Superior temporal gyrus (tissue), 1 donor: ENCODE measurements around the gene DEPP1.

Source experiments
- DNase-seq: peaks from one replicate; pipeline ENCODE4 v3.0.0-alpha.2; 2016; ENCODE audit errors: extremely low spot score

Gene DEPP1

DNA sequence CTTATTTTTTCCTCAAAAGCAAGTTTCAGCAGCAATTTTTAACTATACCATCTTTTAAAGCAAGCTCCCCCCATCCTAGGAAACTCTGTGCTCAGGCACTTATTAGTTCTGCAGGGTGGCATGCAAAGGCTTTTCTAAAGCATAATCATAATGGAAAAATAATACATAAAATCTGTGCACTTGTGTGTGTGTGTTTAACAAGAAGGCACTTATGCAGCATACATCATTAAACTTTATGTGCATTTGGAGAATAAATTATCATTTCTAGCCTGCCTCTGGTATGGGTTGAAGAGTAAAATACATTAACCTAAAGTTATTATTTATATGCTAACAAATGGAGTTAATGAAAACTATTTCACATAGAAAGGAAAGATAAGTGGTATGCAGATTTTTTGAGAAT lies 24.6 kb downstream of the DEPP1 start:
- no peak for DNase-seq

- DNase-seq = no peak
Measured at GRCh38 chr10:44952779-44953231, 25.8 kb downstream of the DEPP1 start.

GRCh38 chr10:44951576-44952226 lies 26.9 kb downstream of the DEPP1 start:
- no peak for DNase-seq

DNA sequence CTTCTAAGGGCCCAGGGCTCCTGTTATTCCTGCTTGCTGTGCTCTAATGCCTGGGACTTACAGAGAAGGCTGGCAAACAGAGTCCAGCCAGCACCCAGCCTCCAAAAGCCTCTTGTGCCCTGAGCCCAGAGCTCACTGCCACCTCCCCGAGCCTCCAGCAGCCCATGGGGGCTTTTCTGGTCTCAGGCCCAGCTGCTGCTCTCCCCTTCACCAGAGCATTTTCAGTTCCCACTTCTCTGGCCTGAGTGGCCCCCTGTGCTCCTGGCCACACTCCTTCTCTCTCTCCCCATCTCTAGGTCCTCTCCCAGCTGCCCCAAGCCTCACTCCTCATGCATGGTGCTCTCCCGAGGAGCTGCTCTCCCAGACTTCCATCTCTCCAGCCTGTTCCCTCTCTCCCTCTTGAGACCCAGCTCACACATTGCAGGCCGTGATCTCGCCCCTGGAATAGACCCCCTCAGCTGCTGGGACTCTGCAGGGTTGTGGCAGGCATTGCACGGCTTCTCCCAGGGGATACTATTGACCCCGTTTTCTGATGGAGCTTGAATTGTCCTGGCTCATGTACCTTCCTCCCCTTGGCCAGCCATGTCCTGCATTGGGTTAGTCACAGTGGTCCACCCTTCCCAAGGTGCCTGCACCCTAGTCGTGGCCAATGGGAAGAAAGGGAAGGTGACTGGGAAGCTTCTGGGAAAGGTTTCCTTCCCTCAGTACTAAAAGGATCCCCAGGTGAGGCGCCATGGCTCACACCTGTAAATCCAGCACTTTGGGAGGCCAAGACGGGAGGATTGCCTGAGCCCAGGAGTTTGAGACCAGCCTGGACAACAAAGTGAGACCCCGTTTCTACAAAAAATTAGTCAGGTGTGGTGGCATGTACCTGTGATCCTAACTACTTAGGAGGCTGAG lies 28.0 kb downstream of the DEPP1 start:
- no peak for DNase-seq

- no peak for DNase-seq
Measured at GRCh38 chr10:44949915-44950314, 28.7 kb downstream of the DEPP1 start.

GRCh38 chr10:44949127-44949802 lies 29.3 kb downstream of the DEPP1 start:
- no peak for DNase-seq

DNA sequence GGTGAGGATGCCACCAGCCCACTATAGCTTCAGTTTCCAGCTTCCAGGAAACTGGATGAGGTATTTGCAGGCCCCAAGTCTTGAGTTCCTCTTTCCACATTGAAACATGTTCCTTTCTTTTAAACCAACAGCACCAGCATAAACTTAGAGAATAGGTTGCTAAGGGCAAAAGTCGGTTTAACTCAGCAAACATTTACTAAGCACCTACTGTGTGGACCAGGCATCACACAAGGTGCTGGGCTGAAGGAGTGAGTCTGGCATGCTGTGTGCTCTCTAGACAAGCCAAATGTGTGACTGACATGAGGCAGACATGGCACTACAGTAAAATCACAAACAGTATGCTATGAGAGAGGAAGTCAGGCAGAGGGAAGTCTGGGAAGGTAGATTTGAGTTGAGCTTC lies 30.0 kb downstream of the DEPP1 start:
- no peak for DNase-seq

DNA sequence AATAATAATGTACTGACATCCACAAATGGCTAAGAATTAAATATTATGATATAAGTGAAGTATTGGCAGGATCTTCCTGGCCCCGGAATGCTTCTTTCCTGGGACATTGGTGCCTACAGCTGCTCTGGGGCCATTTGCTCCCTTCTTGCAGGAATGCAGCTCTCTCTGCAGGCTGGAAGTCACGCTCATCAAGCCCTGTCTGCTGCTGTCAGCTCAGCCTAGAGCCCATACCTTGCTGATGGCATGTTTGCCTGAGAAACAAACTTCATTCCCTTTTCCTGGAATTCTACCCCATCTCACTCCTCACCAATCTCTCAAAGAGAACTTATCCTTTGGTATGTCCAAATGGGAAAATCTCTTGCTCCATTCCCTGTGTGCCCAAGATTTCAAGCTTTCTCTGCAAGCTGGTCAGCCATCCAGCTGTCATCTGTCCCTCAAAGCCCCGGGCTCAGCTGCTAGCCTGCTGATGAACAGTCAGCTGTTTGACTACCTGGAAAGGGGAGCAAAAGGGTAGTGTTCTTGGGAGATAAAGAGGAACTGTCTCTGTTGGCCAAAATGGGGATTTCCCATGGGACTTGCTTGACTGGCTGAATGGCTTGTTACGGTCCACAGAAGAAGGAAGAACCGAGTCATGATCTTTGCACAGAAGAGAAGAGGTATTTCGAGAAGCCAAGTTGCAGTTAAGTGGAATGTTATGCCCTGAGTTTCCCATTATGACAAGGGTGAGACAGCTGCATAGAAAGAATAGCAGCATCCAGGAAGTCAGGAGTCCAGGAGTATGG lies 31.0 kb downstream of the DEPP1 start:
- no peak for DNase-seq

DNA sequence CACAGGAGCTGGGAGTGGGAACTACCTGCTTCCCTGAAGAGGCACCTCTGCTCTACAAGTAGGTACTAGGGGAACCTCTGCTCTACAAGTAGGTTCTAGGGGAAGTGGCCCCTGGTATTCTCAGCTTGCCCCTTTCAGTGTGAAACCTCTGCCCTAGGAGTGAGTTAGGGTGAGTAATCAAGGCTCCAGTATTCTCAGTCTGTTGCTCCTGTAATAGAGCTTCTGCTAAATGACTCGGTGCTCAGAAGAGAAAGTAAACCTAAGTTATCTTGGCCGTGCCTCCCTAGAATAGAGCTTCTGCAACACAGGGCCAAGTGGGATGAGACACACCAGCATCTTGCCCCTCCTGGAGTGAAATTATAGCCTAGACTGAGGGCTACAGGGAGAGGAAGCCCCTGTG lies 32.4 kb downstream of the DEPP1 start:
- DNase-seq = no peak

DNA sequence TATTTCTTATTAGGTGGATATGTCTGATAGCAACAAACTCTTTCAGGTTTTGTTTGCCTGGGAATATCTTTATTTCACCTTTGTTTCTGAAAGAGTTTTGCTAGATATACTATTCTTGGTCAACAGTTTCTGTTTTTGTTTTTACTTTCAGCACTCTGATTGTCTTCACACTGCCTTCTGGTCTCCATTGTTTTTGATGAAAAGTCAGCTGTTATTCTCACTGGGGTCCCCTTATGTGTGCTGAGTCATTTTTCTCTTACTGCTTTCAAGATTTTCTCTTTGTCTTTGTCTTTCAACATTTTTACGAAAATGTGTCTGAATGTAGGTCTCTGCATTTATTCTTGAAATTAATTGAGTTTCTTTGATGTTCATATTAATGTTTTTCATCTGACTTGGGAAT lies 34.3 kb downstream of the DEPP1 start:
- no peak for DNase-seq

GRCh38 chr10:44939691-44940401 lies 38.8 kb downstream of the DEPP1 start:
- DNase-seq = no peak

GRCh38 chr10:44938956-44939355 lies 39.7 kb downstream of the DEPP1 start:
- no peak for DNase-seq

GRCh38 chr10:44937196-44938005 lies 41.2 kb downstream of the DEPP1 start:
- DNase-seq = no peak

- DNase-seq = no peak
Measured at GRCh38 chr10:44936314-44936975, 42.2 kb downstream of the DEPP1 start.

GRCh38 chr10:44935966-44936295 lies 42.7 kb downstream of the DEPP1 start:
- no peak for DNase-seq

DNA sequence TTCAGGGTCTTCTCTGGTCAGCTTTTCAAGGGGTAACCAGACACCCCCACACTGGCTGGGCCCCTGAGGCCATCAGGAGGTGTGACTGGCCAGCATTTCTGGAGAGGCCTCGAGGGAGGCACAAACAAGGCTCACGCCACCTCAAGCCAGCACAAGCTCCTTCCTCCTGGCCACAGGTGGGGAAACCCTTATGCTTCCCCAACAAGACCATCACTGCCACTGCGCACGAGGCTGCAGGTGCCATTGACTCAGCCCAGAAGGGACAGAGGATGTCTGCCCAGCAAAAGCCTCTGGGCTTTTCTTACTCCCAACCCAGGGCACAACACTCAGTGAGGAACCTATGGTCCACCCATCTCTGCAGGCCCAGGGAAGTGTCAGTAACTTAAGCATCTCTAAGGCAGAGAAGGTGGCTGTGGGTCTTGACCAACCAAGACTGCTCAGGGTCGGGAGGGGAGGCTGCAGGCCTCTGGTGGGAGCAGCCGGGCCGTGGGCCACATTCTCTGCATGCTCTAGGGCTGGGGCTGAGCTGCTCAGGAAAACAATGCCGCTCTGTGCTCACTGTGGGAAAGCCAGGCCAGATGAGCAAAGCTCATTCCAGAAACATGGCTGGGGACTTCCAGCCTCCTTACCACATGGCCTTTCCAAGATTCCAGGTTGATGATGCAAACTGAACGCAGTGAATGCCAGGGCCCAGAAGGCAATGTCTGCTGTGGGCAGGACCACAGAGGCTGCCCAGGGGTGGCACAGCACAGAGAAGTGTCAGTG lies 43.2 kb downstream of the DEPP1 start:
- DNase-seq = peak; percentile 81

DNA sequence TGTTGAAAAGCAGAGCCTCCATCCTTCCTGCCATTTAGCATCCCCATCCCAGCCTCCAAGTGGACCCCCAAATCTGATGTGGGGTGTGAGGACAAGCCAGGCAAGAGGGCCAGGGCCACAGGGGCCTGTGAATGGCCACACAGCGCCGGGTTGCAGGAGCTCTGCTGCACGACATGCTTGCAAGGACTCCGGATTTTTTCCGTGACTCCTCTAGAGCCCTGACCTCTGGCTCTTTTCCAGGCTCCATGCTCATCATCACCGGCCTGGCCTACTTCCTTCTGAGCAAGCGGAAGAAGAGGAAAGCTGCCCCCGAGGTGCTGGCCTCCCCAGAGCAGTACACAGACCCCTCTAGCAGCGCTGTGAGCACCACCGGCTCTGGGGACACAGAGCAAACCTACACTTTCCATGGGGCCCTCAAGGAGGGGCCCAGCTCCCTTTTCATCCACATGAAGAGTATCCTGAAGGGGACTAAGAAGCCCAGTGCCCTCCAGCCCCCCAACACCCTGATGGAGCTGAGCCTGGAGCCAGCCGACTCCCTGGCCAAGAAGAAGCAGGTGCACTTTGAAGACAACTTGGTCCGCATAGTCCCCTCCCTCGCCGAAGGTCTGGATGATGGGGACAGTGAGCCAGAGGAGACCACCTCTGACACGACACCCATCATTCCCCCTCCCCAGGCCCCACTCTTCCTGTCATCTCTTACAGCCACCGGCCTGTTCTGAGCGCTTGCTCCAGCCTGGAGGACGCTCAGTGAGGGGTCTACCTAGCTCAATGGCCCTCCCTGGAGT lies 44.0 kb downstream of the DEPP1 start:
- no peak for DNase-seq
